Fibroblast of lung (primary cell): Measurements from ENCODE around the gene MIEF1.

Source experiments
- CTCF ChIP-seq, 2 donors: IDR thresholded peaks in 1 of 2; conservative IDR thresholded peaks in 1 of 2; 1 replicate in 1 of 2; 2 replicates in 1 of 2; pipeline ENCODE4 v1.5.1; 2011 to 2012; ENCODE audit warnings: low read length in 2 of 2, control low read depth in 1 of 2, inconsistent platforms in 1 of 2, low read depth in 1 of 2, mild to moderate bottlenecking in 1 of 2
- EZH2 ChIP-seq: IDR thresholded peaks from 2 replicates; pipeline ENCODE4 v1.5.1; 2012; ENCODE audit warnings: low read length, control low read depth, mild to moderate bottlenecking; ENCODE audit errors: missing control alignments

- TF ChIP-seq CTCF (conservative IDR thresholded peaks at IDR 0.05 in 1 of 2, IDR thresholded peaks at IDR 0.05 in 1 of 2; ENCODE audit: low read depth in 1 of 2, low read length in 2 of 2) (no peak), EZH2 (no peak)
Measured at GRCh38 chr22:39526736-39527171, 24.7 kb downstream of the MIEF1 start.
